HL-60 (cell line): ENCODE results near the gene RET.

Source experiments
- DNase-seq, 2 experiments: peaks; one replicate each; pipeline ENCODE4 v3.0.0-alpha.2; 2010 to 2020; ENCODE audit warnings: low read depth in 1 of 2, low spot score in 1 of 2
- H3K27ac ChIP-seq: fragments of 250-450 bp; sonication (Bioruptor Pico); replicated peaks from 2 replicates; pipeline ENCODE4 v1.5.1; 2020; ENCODE audit warnings: mild to moderate bottlenecking, moderate library complexity
- H3K27me3 ChIP-seq: fragments of 250-450 bp; sonication (Bioruptor Pico); 2 replicates; pipeline ENCODE4 v1.5.1; 2021; ENCODE audit warnings: mild to moderate bottlenecking, moderate library complexity; ENCODE audit not compliant: insufficient read depth, poor library complexity, severe bottlenecking
- H3K4me3 ChIP-seq: replicated peaks from 2 replicates; pipeline ENCODE4 v1.5.1; 2011; ENCODE audit warnings: mild to moderate bottlenecking, control low read depth, low read length; ENCODE audit not compliant: insufficient read depth
- CTCF ChIP-seq: IDR thresholded peaks from one replicate; pipeline ENCODE4 v1.5.1; 2011; ENCODE audit warnings: low read length, control low read depth, inconsistent platforms; ENCODE audit not compliant: insufficient read depth
- GABPA ChIP-seq: IDR thresholded peaks from 2 replicates; pipeline ENCODE4 v1.6.1; 2012; ENCODE audit warnings: low read depth
- POLR2AphosphoS5 ChIP-seq: IDR thresholded peaks from 2 replicates; pipeline ENCODE4 v1.6.1; 2012; ENCODE audit warnings: low read depth
- REST ChIP-seq: IDR thresholded peaks from 2 replicates; pipeline ENCODE4 v1.6.1; 2012; ENCODE audit warnings: low read depth; ENCODE audit not compliant: insufficient replicate concordance
- SPI1 ChIP-seq: IDR thresholded peaks from 2 replicates; pipeline ENCODE4 v1.6.1; 2012; ENCODE audit warnings: low read depth, mild to moderate bottlenecking, borderline replicate concordance

RET gene

GRCh38 chr10:43156590-43157341 lies 79.9 kb downstream of the RET start:
- DNase-seq, result no peak
- Histone ChIP-seq H3K4me3 (no peak overlapping the region), H3K27me3 (no peaks in the 10 kb centered on the region), H3K27ac (no peak overlapping the region)
- TF ChIP-seq POLR2AphosphoS5, result no peak
- no peak for TF ChIP-seq REST
- no peak for TF ChIP-seq CTCF
- no peak for TF ChIP-seq SPI1
- no peak for TF ChIP-seq GABPA

- Histone ChIP-seq H3K4me3 (no peak overlapping the region), H3K27me3 (no peaks in the 10 kb centered on the region), H3K27ac (no peak overlapping the region)
- no peak for DNase-seq
- TF ChIP-seq POLR2AphosphoS5 (no peak), CTCF (no peak), REST (no peak), GABPA (no peak), SPI1 (no peak)
Observed at GRCh38 chr10:43158636-43159035, 81.8 kb downstream of the RET start.

GRCh38 chr10:43160046-43160920 lies 83.4 kb downstream of the RET start:
- TF ChIP-seq SPI1 (peak; percentile 30; the same call in 1 of the 2 replicates), REST (no peak)
- Histone ChIP-seq H3K27ac (peak overlapping the region; percentile 31; the same call in 1 of the 2 replicates), H3K4me3 (no peak overlapping the region), H3K27me3 (no peaks in the 10 kb centered on the region)
- peak in 1 of 2 experiments; percentile 61 for DNase-seq
